DLD1 (cell line): ENCODE measurements around the gene SYNE1.

Experiments used
- in situ Hi-C: cut with HindIII; loops from 2 replicates; pipeline ENCODE4 v1.10.0; 2017; ENCODE audit warnings: low sequenced_read_pairs

The SYNE1 gene

GRCh38 chr6:152206072-152206818 is 430.9 kb downstream of the SYNE1 start:
- in situ Hi-C loops: no loop called here

GRCh38 chr6:152204591-152204990 is 432.6 kb downstream of the SYNE1 start:
- in situ Hi-C loops: no loop called here

GRCh38 chr6:152201120-152201519 is 436.0 kb downstream of the SYNE1 start:
- in situ Hi-C loops: no loop called here

GRCh38 chr6:152195896-152196295 is 441.3 kb downstream of the SYNE1 start:
- in situ Hi-C loops: no loop called here

- in situ Hi-C loops: no loop called here
These were observed 447.4 kb downstream of the SYNE1 start for GRCh38 chr6:152189736-152190135.

GRCh38 chr6:152188011-152188410 is 449.2 kb downstream of the SYNE1 start:
- in situ Hi-C loops: no loop called here

GRCh38 chr6:152186840-152187239 is 450.3 kb downstream of the SYNE1 start:
- in situ Hi-C loops: no loop called here

- in situ Hi-C loops: no loop called here
These were observed 452.1 kb downstream of the SYNE1 start for GRCh38 chr6:152184917-152185574.

GRCh38 chr6:152184573-152184916 is 452.6 kb downstream of the SYNE1 start:
- in situ Hi-C loops: no loop called here

GRCh38 chr6:152180601-152181000 is 456.6 kb downstream of the SYNE1 start:
- in situ Hi-C loops: no loop called here

GRCh38 chr6:152176268-152176667 is 460.9 kb downstream of the SYNE1 start:
- in situ Hi-C loops: no loop called here

- in situ Hi-C loops: no loop called here
These were observed 463.2 kb downstream of the SYNE1 start for GRCh38 chr6:152173957-152174356.

GRCh38 chr6:152173321-152173720 is 463.8 kb downstream of the SYNE1 start:
- in situ Hi-C loops: no loop called here

GRCh38 chr6:152170702-152171667 is 466.2 kb downstream of the SYNE1 start:
- in situ Hi-C loops: no loop called here

GRCh38 chr6:152170313-152170701 is 466.9 kb downstream of the SYNE1 start:
- in situ Hi-C loops: no loop called here

- in situ Hi-C loops: no loop called here
These were observed 469.2 kb downstream of the SYNE1 start for GRCh38 chr6:152167641-152168603.

- in situ Hi-C loops: no loop called here
These were observed 470.3 kb downstream of the SYNE1 start for GRCh38 chr6:152166897-152167296.

- in situ Hi-C loops: no loop called here
These were observed 470.7 kb downstream of the SYNE1 start for GRCh38 chr6:152166497-152166896.

GRCh38 chr6:152164957-152165356 is 472.2 kb downstream of the SYNE1 start:
- in situ Hi-C loops: no loop called here

GRCh38 chr6:152161501-152161900 is 475.7 kb downstream of the SYNE1 start:
- in situ Hi-C loops: no loop called here
